B cell (primary cell): ENCODE data around the gene TENT4B. TPM values are rescaled to one million over a fixed set of nuclear protein-coding genes. Genes with fewer than 3 reads are reported as not detected.

Experiments
- ATAC-seq: fragments of 200-7000 bp; cut with Tn5 transposase; one replicate; pipeline ENCODE4 v1.10.0; 2021; ENCODE audit warnings: low read depth, mild to moderate bottlenecking, moderate number of reproducible peaks, moderate library complexity
- CTCF ChIA-PET: fragments of 350-600 bp; sonication (Branson Sonifier 250); formaldehyde crosslinking; loops from one replicate; lab custom pipeline; 2021; ENCODE audit warnings: antibody characterized with exemption, inconsistent platforms; lab: Charles Lee
- POLR2A ChIA-PET: fragments of 350-600 bp; sonication (Branson Sonifier 250); formaldehyde crosslinking; loops from one replicate; lab custom pipeline; 2021; ENCODE audit warnings: antibody characterized with exemption; lab: Charles Lee
- DNase-seq: peaks from one replicate; pipeline ENCODE4 v3.0.0; 2013
- H2AFZ ChIP-seq: 2 replicates; pipeline ENCODE4 v1.6.1; 2012; ENCODE audit warnings: mild to moderate bottlenecking, low read depth, low read length; ENCODE audit not compliant: insufficient read depth, poor library complexity, severe bottlenecking
- H3K27ac ChIP-seq, 2 donors: 1 replicate in 1 of 2; 2 replicates in 1 of 2; pipeline ENCODE4 v1.5.1; 2012 to 2013; ENCODE audit warnings: low read length in 2 of 2, mild to moderate bottlenecking in 2 of 2, moderate library complexity in 1 of 2
- H3K27me3 ChIP-seq, 4 experiments: fragments of 200-600 bp in 1 of 4; sonication (generic) in 1 of 4; replicated peaks in 1 of 4; 1 replicate in 2 of 4; 2 replicates in 2 of 4; pipeline versions ENCODE4 v1.6.1 to v1.7.0; 2013 to 2016; ENCODE audit warnings: low read length in 3 of 4, mild to moderate bottlenecking in 2 of 4, mixed read lengths in 1 of 4, moderate library complexity in 1 of 4; ENCODE audit not compliant: insufficient read depth in 4 of 4, control insufficient read depth in 3 of 4; ENCODE audit errors: control extremely low read depth in 1 of 4
- H3K36me3 ChIP-seq, 2 experiments: replicated peaks in 1 of 2; 1 replicate in 1 of 2; 2 replicates in 1 of 2; pipeline versions ENCODE4 v1.6.1 to v1.7.1; 2013; ENCODE audit warnings: low read length in 1 of 2; ENCODE audit not compliant: insufficient read depth in 2 of 2, control insufficient read depth in 1 of 2; ENCODE audit errors: control extremely low read depth in 1 of 2, extremely low read depth in 1 of 2
- H3K4me1 ChIP-seq, 2 donors: fragments of 200-600 bp in 1 of 2; sonication (generic) in 1 of 2; 1 replicate in 1 of 2; 2 replicates in 1 of 2; pipeline versions ENCODE4 v1.5.1 to v1.6.1; 2013 to 2017; ENCODE audit warnings: low read length in 2 of 2; ENCODE audit not compliant: control insufficient read depth in 2 of 2, insufficient read depth in 2 of 2
- H3K4me2 ChIP-seq: replicated peaks from 2 replicates; pipeline ENCODE3; 2012; ENCODE audit warnings: mild to moderate bottlenecking, low read depth, low read length; ENCODE audit not compliant: poor library complexity, severe bottlenecking
- H3K4me3 ChIP-seq, 5 experiments: fragments of 200-600 bp in 1 of 5; sonication (generic) in 1 of 5; 1 replicate in 3 of 5; 2 replicates in 2 of 5; pipeline versions ENCODE4 v1.5.1 to v1.7.0; 2011 to 2016; ENCODE audit warnings: low read length in 4 of 5, mild to moderate bottlenecking in 4 of 5, low read depth in 2 of 5, control low read depth in 1 of 5, moderate library complexity in 1 of 5; ENCODE audit not compliant: insufficient read depth in 1 of 5; ENCODE audit errors: control extremely low read depth in 1 of 5, extremely low read depth in 1 of 5
- H3K79me2 ChIP-seq: fragments of 200-600 bp; sonication (generic); one replicate; pipeline ENCODE4 v1.6.0; 2016; ENCODE audit warnings: low read length; ENCODE audit not compliant: control insufficient read depth, insufficient read depth
- H3K9ac ChIP-seq: fragments of 200-600 bp; sonication (generic); 2 replicates; pipeline ENCODE4 v1.6.1; 2017; ENCODE audit warnings: mild to moderate bottlenecking, low read length, moderate library complexity
- H3K9me3 ChIP-seq, 3 donors: one replicate each; pipeline versions ENCODE4 v1.6.1 to v1.7.1; 2013; ENCODE audit warnings: low read length in 2 of 3; ENCODE audit not compliant: control insufficient read depth in 2 of 3, insufficient read depth in 1 of 3; ENCODE audit errors: control extremely low read depth in 1 of 3
- H4K20me1 ChIP-seq: 2 replicates; pipeline ENCODE4 v1.6.0; 2012; ENCODE audit warnings: mild to moderate bottlenecking, low read length; ENCODE audit not compliant: insufficient read depth, control insufficient read depth, poor library complexity, severe bottlenecking
- H3K27ac Mint-ChIP-seq: one replicate; pipeline ENCODE4 v1.8.0; 2021; ENCODE audit warnings: mixed read lengths
- H3K27me3 Mint-ChIP-seq: one replicate; pipeline ENCODE4 v1.8.0; 2021; ENCODE audit warnings: mixed read lengths
- H3K4me1 Mint-ChIP-seq: one replicate; pipeline ENCODE4 v1.8.0; 2021; ENCODE audit warnings: mixed read lengths
- H3K4me3 Mint-ChIP-seq: one replicate; pipeline ENCODE4 v1.8.0; 2021; ENCODE audit warnings: mixed read lengths
- H3K9me3 Mint-ChIP-seq: one replicate; pipeline ENCODE4 v1.8.0; 2022; ENCODE audit warnings: mixed read lengths; ENCODE audit not compliant: insufficient read depth
- CTCF ChIP-seq: fragments of 200-600 bp; IDR thresholded peaks from one replicate; pipeline ENCODE4 v1.8.0; 2022; ENCODE audit warnings: antibody characterized with exemption, mild to moderate bottlenecking
- EZH2 ChIP-seq: IDR thresholded peaks from 2 replicates; pipeline ENCODE4 v1.6.1; 2012; ENCODE audit warnings: borderline replicate concordance, low read depth, mild to moderate bottlenecking, moderate library complexity, low read length; ENCODE audit not compliant: insufficient read depth, poor library complexity, severe bottlenecking
- WGBS: methylation state at CpG from one replicate; pipeline ENCODE4 v1.1.5; 2013; ENCODE audit warnings: missing lambda C conversion rate; ENCODE audit not compliant: insufficient coverage; 5-methylcytosine and 5-hydroxymethylcytosine counted together
- intact Hi-C: fragments of 100-400 bp; cut with micrococcal nuclease; formaldehyde crosslinking; loops from one replicate; pipeline ENCODE4 v1.10.0; 2022
- polyA plus RNA-seq: library from polyadenylated mRNA; depleted of rRNA; stranded (reverse); fragments of >200 nt; gene quantifications from 2 replicates; pipeline ENCODE4 v1.2.3, GENCODE V29; 2012
- total RNA-seq, 2 donors: library from RNA; stranded (reverse); fragments of 120-200 nt in 1 of 2; gene quantifications; 1 replicate in 1 of 2; 2 replicates in 1 of 2; pipeline versions ENCODE4 v1.2.3 to v1.2.4, GENCODE V29; 2013 to 2022

Gene TENT4B
- total and polyA plus RNA-seq, 2 donors (not counting 1 experiment from before 2014, with no cell fraction given), result 6.1 to 17.1 TPM

GRCh38 chr16:50153596-50154419, 702 bp downstream of the TENT4B start:
- H3K4me3 ChIP-seq, result peak overlapping the region; percentile 46 to 82 (median 63)
- Mint-ChIP-seq H3K4me1 (peaks cover 41% of the 10 kb centered on the region), H3K4me3 (peak overlapping the region; percentile 72), H3K9me3 (no peaks in the 10 kb centered on the region), H3K27ac (peak overlapping the region; percentile 72), H3K27me3 (no peaks in the 10 kb centered on the region)
- no peaks in the 10 kb centered on the region for H3K36me3 ChIP-seq
- no peak for ATAC-seq
- peaks cover 28% of the 10 kb centered on the region for H4K20me1 ChIP-seq
- ChIA-PET POLR2A (no interaction called here), CTCF (no interaction called here)
- no peaks in the 10 kb centered on the region for H3K27me3 ChIP-seq
- H3K9ac ChIP-seq, result peak overlapping the region; percentile 86
- intact Hi-C loops, result loop anchor here (2.0 to 5.0 kb wide), 5 partner anchors 113 to 393 kb away; partner anchors contain the start of genes ADCY7, BRD7, CNEP1R1 and NKD1
- peak overlapping the region in 1 of 2 donors; percentile 72 for H3K27ac ChIP-seq
- peak overlapping the region; percentile 79 for H2AFZ ChIP-seq
- peaks cover 23 to 28% of the 10 kb centered on the region in 2 donors for H3K4me1 ChIP-seq
- no peaks in the 10 kb centered on the region for H3K9me3 ChIP-seq
- TF ChIP-seq EZH2 (no peak), CTCF (no peak)
- DNase-seq, result peak; percentile 79
- H3K4me2 ChIP-seq, result peak overlapping the region; percentile 100
- 3% methylated on average over 89 of the region's 89 CpGs for WGBS
- peaks cover 51% of the 10 kb centered on the region for H3K79me2 ChIP-seq
